SW 1271 (cell line): ENCODE data around the gene STIM2.
"Not testable (repeated sequence)": the region's sequence is repeated elsewhere in the genome, so short reads cannot be mapped to it uniquely, and the experiment has no call there.

Experiments
- DNase-seq, 2 experiments: peaks; one replicate each; lab custom pipeline; 2025; lab: John Stamatoyannopoulos, UW

The STIM2 gene

DNA sequence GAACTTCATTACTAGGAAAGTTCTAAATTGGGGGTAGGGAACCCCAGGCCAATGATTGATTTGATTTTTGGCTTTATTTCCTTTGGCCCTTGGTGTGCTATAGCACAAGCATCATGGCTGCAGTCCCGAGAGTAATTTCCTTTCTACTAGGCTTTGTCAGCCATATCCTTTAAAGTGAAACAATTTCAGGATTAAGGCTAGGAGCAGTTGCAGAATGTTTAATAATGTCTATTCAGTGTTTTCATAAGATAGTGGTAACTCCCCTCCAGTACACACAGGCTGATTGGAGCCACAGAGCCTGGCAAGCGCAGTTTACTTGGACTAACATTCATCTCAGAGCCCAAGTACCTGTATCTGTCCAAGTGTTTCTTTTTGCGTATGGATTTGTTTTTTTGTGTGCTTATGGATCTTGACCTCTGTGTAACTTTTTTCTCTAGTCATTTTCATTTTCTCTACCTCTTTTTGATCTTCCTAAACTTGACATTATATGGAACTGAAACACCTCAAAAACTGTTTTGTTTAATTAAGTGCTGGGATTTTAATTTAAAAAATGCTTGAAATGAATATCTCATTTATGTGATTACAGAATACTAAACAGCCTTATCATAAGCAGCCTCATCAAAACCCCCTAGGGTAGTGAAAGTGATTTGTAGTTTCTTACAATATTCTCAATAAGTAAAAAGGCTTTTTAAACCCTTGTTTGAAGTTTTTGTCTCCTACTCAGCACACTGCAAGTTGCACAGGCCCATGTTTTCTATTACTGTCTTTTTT lies 7.5 kb downstream of the STIM2 start:
- no peak for DNase-seq

DNA sequence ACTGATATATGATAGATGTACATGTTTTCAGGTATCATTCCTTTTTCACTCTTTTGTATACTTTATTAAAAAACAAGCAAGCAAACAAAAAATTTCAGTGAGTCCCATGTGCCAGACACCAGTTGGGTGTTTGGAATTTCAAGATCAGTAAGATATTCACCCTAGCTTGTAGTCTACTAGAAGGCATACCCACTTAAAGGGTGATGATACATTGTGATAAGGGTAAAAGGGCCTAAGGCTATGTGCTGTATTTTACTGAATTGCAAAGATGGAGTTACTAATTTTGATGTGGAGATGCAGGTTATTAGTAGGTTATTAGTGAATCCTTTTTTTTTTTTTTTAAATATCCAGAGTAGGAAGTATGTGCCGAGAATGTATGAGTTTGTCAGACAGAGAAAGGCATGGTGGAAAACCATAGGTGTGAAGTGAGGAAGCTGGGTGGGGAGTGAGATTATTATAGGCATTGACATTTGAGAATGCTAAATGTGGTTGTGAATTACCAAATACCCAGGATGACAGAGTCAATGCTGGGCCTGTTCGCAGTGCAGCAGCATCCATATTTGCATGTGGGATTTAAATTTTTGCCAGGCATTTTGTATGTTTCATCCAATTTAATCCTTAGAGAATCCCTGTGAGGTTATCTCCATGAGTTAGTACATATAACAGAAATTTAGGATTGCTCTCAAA lies 10.1 kb downstream of the STIM2 start:
- no peak for DNase-seq

DNA sequence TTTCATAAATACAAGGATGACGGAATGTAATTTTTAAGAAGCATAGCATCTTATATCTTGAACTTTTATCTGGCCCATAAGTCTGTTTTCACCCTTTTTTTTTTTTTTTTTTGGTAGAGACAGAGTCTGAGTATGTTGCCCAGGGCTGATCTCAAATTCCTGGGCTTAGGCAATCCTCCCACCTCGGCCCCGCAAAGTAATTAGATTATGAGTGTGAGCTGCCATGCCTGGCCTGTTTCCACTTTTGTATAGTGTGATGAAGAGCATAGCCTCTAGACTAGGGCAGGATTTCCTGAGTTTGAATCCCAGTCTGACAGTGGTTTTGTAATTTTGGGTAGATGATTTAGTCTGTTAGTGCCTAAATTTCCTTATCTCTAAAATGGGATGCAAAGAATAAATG lies 11.0 kb downstream of the STIM2 start:
- no peak for DNase-seq

DNA sequence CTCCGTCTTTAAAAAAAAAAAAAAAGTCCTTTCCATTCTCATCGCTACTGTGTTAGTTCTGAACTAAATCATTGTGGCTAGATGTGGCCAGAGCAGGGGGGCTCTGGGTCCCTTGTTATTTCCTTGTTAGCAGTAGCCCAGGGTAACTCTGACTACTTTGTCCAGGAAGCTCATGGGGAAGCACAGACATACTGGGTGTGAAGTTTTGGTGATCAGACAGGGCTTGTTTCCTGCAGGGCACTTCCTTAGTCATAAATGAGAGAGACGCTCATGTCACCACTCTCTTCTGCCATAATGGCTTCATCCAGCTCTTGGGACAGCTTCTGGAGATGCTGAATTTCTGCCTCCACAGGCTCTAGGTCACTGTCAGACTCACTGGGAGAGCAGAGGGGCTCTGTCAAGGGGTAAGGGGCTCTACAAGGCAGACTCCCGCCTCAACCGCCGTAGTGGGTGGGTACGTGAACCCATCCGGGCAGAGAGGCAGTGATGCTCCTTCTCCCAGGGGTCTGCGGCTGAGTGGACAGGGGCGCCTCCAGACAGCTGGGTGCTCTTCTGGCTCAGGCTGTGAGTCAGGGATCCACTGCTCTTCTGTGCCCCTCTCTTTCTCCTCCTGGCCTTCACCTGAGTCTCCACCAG lies 12.9 kb downstream of the STIM2 start:
- no peak for DNase-seq

DNA sequence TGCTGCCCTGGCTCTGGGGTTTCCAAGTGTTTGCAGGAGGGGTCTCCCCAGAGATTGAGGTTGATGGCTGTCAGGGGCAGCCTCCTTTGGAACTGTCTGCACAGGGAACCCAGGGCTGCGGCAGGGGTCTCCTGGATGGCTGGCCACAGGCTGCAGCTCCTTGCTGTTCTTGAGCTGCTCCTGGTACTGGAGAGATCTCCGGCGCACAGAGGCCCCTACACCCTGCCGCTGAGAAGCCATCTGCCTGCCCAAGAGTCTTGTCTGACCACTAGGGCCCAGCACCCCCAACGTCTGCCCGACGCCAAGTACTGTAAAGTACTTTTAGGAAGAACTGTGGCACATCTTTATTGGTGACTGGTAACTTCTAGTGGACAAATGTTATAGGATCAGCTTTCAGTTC lies 13.5 kb downstream of the STIM2 start:
- DNase-seq, result no peak

DNA sequence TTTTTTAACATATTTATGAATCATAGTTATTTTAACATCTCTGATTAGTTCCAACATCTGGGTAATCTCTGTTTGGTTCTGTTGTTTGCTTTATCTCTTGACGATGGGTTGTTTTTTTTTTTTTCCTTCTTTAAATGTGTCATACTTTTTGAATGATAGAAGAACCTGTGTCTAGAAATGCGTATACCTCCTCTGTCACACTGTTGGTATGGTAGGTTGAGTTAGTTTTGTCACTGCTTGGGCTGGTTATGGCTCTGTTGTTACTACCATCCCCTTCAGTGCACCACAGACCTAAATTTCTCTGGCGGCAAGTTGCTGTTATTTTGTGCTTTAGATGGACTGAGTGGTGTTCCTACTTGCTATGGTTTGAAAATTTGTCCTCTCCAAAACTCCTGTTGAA lies 16.8 kb downstream of the STIM2 start:
- no peak for DNase-seq

DNA sequence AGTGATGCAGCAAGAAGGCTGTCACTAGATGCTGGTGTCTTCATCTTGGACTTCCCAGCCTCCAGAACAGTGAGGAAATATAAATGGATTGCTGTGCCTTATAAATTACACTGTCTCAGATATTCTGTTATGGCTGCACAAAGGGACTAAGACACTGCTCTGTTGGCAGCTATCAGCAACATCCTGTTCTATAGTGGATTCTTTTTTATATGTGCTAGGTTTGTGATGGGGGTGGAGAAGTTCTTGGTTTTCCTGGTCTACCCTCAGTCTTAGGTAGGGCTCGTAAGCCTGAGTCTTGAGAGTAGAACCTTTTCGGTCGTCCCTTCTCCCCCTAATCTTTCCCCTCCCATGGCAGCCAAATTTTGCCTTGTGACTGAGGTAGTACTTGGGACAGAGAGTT lies 17.3 kb downstream of the STIM2 start:
- DNase-seq, result no peak

DNA sequence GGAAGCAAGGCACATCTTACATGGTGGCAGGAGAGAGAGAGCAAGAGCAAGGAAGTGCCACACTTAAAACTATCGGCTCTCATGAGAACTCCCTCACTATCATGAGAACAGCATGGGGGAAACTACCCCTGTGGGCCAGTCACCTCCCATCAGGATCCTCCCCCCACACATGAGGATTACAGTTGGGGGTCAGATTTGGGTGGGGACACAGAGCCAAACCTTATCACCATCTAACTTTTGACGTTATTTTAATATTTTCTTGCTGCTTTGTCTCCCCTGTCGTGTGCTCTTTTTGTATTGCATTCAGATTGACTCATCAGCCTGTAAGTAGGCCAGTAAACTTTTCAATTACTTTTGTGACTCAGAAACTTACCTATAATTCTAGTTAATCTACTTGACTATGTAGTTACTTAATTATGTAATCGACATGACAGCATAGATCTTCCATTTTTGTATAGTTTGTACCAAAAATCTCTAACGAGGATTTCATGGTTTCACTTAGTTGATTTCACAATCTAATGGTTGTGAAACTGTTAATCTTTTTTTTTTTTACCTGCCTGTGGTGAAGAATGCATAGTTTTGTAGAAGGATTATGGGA lies 18.3 kb downstream of the STIM2 start:
- no peak for DNase-seq

DNA sequence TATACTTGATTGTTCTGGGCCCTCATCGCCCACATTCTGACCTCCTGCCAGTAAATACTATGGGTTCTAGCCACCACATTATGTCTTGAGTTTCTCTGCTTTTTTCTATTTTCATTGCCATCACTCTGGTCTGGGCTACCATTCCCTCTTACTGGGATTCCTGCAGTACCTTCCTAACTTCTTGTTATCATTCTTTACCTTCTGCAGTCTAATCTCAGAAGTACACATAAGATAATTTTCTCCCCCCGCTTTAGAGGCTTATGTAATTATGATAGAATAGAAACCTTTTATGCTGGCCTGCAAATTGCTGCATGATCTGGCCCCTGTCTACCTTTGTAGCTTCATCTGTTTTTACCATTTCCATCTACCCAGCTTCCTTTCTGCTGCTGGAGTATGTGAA lies 19.2 kb downstream of the STIM2 start:
- no peak for DNase-seq

DNA sequence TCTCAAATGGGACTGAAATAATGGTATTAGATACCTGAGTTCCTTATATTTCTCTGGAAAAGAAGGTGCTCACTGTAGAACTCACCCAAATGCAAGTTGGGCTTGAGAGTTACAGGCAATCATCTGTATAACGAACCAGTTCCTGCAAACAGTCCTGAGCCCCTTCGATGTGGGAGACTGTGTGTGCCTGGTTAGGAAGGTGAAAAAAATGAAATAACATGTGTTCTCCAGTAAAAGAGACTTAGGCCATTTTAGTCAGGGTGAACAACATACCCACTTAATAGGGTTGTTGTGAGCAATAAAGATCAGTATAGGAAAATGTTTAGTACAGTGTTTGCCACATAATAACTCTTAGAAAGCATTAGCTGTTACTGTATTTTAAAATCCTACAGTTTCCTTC lies 23.4 kb downstream of the STIM2 start:
- no peak for DNase-seq

DNA sequence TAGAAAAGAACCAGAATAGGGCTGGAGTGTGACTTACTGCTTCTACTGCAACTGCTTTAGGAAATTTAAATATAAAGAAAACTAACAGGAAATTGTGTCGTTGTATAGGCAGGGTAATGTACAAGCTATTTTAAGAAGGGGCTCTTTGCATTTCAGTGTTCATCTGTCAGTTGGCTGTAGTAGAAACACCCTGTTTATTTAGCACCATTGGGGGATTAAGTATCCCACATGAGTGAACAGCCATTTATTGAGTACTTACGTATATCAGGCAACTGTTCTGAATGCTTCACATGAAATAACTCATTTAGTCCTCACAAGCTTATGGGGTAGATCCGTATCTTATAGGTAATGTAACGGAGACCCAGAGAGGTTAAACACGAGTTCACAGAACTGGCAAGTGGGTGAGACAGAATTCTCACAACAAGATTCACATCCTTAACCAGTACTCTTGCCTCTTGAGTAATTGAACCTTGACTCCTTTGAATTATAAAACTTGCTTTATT lies 23.9 kb downstream of the STIM2 start:
- DNase-seq, result no peak

DNA sequence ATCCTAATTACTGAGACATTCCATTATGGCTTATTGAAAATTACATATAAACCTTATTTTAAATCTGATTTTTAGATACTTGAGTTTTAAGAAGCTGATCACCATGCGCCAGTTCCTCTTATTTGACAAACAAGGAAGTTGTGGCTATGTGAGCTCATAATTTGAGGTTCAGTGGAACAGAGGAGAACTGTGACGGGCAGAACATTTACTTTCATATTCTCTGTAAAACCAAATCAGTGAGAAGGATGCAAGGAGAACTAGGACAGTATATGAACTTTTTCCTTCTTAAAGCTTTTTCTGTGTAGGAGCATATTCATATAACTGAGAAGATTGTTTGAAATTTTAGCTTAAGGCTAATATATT lies 25.3 kb downstream of the STIM2 start:
- no peak for DNase-seq

DNA sequence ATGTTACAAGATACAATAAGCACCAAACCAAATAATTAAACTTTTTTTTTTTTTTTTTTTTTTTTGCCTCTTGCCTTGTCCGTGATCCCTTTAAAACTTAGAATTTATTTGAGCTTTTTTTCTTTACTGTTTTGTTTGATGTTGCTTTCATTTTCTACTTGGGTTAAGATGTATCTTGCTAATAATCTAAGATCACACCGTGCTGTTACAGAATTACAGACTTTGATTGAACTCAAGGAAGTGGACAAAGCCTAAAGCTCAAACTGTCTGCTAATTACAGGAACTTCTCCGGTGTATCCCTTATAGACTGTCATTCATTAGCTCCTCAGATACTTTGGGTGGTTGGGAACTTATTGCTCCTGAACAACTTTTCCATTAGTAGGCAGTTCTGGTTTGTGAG lies 26.5 kb downstream of the STIM2 start:
- DNase-seq, result no peak

DNA sequence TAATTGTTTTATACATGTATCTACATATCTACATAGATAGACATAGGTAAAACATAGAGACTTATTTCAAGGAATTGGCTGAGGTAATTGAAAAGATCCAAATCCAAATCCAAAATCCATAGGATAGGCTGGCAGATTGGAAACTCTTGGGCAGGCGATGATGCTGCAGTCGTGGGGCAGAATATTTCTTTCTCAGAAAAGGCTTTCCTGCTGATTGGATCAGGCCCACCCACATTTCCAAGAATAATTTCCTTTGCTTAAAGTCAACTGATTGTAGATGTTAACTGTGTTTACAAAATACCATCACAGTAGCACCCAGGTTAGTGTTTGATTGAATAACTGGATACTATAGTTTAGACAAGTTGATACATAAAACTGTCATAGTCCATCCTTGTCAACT lies 27.2 kb downstream of the STIM2 start:
- no peak for DNase-seq

DNA sequence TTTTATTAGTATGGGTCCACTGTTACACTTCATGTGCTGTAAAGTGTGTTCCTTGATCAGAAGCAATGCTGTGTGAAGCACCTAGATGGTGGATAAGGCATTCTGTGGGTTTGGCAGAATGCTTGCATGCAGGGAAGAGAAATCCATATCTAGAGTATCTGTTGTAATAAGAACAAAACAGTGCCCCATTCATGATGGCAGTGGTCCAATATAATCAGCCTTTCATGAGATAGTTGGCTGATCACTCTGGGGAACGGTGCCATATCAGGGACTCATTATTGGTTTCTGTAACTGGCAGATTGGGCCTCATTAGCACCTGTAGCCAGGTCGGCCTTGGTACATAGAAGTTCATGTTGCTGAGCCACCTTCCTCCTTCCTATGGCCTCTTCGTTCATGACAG lies 28.7 kb downstream of the STIM2 start:
- no peak for DNase-seq

DNA sequence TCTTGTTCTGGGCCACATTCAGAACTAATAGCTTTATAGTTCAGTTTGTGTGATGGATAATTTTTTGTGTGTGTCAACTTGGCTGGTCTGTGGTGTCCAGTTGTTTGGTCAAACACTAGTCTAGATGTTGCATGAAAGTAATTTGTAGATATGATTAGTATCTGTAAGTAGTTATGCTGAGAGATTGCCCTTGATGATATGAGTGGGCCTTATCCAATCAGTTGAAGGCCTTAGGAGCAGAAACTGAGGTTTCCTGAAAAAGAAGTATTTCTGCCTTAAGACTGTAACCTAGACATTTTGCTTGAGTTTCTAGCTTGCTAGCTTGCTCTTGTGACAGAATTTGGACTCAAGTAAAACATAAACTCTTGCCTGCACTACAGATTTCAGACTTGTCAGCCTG lies 30.4 kb downstream of the STIM2 start:
- DNase-seq, result no peak

DNA sequence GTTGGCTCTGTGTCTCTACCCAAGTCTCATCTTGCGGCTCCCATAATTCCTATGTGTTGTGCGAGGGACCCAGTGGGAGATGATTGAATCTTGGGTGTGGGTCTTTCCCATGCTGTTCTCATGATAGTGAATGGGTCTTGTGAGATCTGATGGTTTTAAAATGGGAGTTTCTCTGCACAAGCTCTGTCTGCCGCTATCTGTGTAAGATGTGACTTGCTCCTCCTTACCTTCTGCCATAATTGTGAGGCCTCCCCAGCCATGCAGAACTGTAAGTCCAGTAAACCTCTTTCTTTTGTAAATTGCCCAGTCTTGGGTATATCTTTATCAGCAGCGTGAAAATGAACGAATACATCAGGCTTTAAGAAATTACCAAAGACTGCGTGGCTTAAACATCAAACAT lies 31.2 kb downstream of the STIM2 start:
- no peak for DNase-seq

DNA sequence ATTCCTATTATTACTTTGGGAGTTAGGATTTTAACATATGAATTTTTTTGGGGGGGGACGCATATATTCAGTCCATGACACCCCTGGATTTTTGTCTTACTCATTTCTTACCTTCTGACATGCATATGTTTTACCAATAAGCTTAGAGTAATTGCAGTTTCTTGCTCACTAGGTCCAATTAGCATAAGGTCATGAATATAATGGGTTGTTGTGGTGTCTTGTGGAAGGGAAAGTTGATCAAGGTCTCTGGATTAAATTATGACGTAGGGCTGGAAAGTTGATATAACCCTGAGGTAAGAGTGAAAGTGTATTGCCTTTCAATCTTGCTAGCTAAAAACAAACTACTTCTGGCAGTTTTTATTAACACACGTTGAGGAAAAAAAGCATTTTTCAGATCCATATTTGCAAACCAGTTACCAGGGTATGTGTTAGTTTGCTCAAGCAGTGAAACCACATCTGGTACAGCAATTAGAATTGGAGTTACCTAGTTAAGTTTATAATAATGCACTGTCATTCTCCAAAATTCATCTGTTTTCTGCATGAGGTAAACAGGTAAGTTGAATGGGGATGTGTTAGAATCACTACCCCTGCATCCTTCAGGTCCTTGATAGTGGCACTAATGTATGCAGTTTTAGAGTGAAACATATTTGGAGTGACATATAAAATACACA lies 32.0 kb downstream of the STIM2 start:
- no peak for DNase-seq

DNA sequence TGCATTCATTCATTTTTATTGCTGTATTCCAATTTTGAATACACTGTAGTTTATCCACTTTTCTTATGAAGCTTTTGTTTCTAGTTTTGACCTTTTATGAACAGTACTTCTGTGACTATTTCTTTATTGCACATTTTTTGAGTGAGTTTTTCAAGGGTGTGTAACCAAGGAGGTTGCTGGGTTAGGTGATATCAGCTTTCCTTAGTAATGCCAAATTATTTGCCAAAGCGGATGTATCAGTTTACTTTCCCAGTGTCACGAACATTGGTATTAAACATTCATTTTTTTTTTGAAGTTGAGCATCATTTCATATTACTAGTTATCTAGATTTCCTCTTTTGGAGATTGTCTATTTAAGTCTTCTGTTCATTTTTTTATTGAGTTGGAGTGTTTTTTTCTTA lies 32.9 kb downstream of the STIM2 start:
- DNase-seq, result no peak

DNA sequence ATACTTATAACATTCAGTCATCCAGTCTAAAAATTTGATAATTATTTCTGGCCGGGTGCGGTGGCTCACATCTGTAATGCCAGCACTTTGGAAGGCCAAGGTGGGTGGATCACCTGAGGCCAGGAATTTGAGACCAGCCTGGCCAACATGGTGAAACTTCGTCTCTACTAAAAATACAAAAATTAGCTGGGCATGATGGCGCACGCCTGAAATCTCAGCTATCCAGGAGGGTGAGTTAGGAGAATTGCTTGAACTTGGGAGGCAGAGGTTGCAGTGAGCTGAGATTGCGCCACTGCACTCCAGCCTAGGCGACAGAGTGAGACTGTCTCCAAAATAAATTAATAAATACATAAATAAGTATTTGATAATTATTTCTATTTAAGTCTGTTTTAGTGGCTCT lies 34.2 kb downstream of the STIM2 start:
- DNase-seq, result not testable (repeated sequence)

DNA sequence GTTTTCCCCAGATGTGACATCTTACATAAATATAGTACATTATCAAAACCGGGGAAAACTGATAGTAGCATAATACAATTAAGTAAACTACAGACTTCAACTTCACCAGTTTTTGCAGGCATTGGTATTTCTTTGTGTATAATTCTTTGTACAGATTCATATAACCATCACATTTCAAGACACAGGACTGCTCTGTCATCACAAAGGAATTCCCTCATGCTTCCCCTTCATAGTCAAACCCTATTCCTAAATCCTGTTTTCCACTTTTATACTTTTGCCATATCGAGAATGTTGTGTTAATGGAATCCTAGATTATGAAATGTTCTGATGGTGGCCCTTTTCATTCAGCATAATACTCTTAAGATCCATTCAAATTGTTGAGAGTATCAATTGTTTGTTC lies 36.0 kb downstream of the STIM2 start:
- DNase-seq, result no peak

DNA sequence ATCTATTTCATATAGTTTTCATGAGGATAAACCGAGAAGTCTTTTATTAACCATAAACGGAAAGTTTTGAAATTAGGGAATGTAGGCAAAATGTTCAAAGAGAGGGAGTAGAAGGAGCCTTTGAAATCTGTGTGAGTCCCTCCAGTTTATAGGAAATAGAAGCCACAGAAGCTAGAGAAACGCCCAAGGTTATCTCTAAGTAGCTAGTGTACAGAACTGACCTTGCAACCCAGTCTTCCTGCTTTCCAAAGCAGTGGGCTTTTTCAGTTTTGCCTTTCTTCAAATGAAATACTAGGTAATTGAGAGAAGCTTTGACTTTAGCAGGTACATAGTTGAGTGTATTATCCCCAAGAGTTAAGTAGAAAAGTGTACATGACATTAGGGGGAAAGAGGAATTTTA lies 39.4 kb downstream of the STIM2 start:
- DNase-seq, result no peak
